CD8-positive, alpha-beta memory T cell (primary cell): Measurements from ENCODE around the gene CRYZ. TPM values are rescaled to one million over a fixed set of nuclear protein-coding genes. Genes with fewer than 3 reads are reported as not detected.

ENCODE experiments used
- CTCF ChIA-PET: fragments of 350-600 bp; sonication (Branson Sonifier 250); formaldehyde crosslinking; loops from one replicate; lab custom pipeline; 2021; ENCODE audit warnings: antibody characterized with exemption; lab: Charles Lee
- POLR2A ChIA-PET: fragments of 350-600 bp; sonication (Branson Sonifier 250); formaldehyde crosslinking; loops from one replicate; lab custom pipeline; 2021; ENCODE audit warnings: antibody characterized with exemption; lab: Charles Lee
- DNase-seq, 5 donors: peaks; one replicate each; pipeline versions ENCODE4 v3.0.0 to v3.0.0-alpha.2; 2020 to 2022; ENCODE audit warnings: mixed read lengths in 1 of 5
- H3K27ac ChIP-seq: one replicate; pipeline ENCODE4 v1.7.0; 2013; ENCODE audit warnings: low read depth, mild to moderate bottlenecking, low read length, moderate library complexity
- H3K27me3 ChIP-seq: 2 replicates; pipeline ENCODE4 v1.7.0; 2013; ENCODE audit warnings: low read length, mild to moderate bottlenecking; ENCODE audit not compliant: insufficient read depth, poor library complexity, severe bottlenecking
- H3K36me3 ChIP-seq: 2 replicates; pipeline ENCODE4 v1.7.0; 2013; ENCODE audit warnings: mild to moderate bottlenecking, low read length, moderate library complexity; ENCODE audit not compliant: insufficient read depth
- H3K4me1 ChIP-seq: 2 replicates; pipeline ENCODE4 v1.7.0; 2013; ENCODE audit warnings: mild to moderate bottlenecking, low read length, moderate library complexity; ENCODE audit not compliant: insufficient read depth
- H3K4me3 ChIP-seq: 2 replicates; pipeline ENCODE4 v1.7.0; 2013; ENCODE audit warnings: mild to moderate bottlenecking, low read length
- H3K9me3 ChIP-seq: 2 replicates; pipeline ENCODE4 v1.7.0; 2013; ENCODE audit warnings: mild to moderate bottlenecking, low read length
- H3K27ac Mint-ChIP-seq, 8 donors: one replicate each; pipeline ENCODE4 v1.8.0; 2020 to 2021; ENCODE audit warnings: mixed read lengths in 8 of 8, mild to moderate bottlenecking in 6 of 8, inconsistent platforms in 3 of 8, moderate library complexity in 3 of 8
- H3K27me3 Mint-ChIP-seq, 2 donors: one replicate each; pipeline ENCODE4 v1.8.0; 2020 to 2021; ENCODE audit warnings: mixed read lengths in 2 of 2, mild to moderate bottlenecking in 1 of 2, moderate library complexity in 1 of 2
- H3K36me3 Mint-ChIP-seq, 3 donors: one replicate each; pipeline ENCODE4 v1.8.0; 2020 to 2021; ENCODE audit warnings: mixed read lengths in 3 of 3, inconsistent platforms in 1 of 3, mild to moderate bottlenecking in 1 of 3
- H3K4me1 Mint-ChIP-seq, 3 donors: one replicate each; pipeline ENCODE4 v1.8.0; 2020 to 2021; ENCODE audit warnings: mixed read lengths in 3 of 3, inconsistent platforms in 1 of 3, mild to moderate bottlenecking in 1 of 3
- H3K4me3 Mint-ChIP-seq, 7 donors: one replicate each; pipeline ENCODE4 v1.8.0; 2020 to 2021; ENCODE audit warnings: mixed read lengths in 7 of 7, mild to moderate bottlenecking in 6 of 7, moderate library complexity in 4 of 7, inconsistent platforms in 2 of 7
- H3K9me3 Mint-ChIP-seq, 5 donors: one replicate each; pipeline ENCODE4 v1.8.0; 2020 to 2022; ENCODE audit warnings: mixed read lengths in 5 of 5, mild to moderate bottlenecking in 3 of 5, moderate library complexity in 2 of 5, inconsistent platforms in 1 of 5
- polyA plus RNA-seq: library from polyadenylated mRNA; unstranded; fragments of 300-500 nt; fragmentation: Illumina TruSeq; gene quantifications from one replicate; pipeline ENCODE4 v1.2.3, GENCODE V29; 2021
- total RNA-seq, 2 experiments: library from RNA; stranded (reverse); gene quantifications; one replicate each; pipeline ENCODE4 v1.2.3, GENCODE V29; 2021

CRYZ gene
- total and polyA plus RNA-seq, 3 experiments from 2014 or later, result 13.1 to 51.7 (median 13.7) TPM

DNA sequence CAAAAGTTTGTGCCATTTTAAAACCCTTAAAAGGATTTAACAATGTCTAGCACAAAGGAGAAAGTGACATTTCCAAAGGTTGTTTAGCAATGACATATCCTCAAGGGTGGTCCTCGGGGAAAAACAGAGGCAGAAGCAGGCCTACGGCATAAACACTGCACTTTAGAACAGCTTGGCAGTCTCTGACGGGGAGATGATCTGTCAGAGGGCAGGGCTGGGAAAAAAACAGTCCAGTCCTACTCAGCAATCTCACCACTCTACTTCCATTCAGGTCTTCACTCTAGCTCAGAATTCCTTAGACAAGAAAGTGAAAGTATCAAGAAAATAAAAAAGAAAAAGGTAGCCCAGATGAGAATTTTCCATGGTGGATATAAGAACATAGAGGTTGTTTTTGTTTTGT lies 4.1 kb downstream of the CRYZ start:
- H3K27me3 Mint-ChIP-seq, result no peaks in the 10 kb centered on the region
- Histone ChIP-seq H3K36me3 (peaks cover 4% of the 10 kb centered on the region), H3K27me3 (no peaks in the 10 kb centered on the region), H3K4me1 (peaks cover 9% of the 10 kb centered on the region), H3K9me3 (no peaks in the 10 kb centered on the region), H3K27ac (no peak overlapping the region), H3K4me3 (no peak overlapping the region)
- POLR2A ChIA-PET, result interaction anchor here (0.7 kb wide), 1 partner anchor 26 kb away, joined by 3 read pairs; no protein-coding TSS in a partner anchor
- H3K4me3 Mint-ChIP-seq, result peak overlapping the region in 1 of 7 donors; percentile 51
- peaks cover 37 to 47% (median 38%) of the 10 kb centered on the region in 3 donors for H3K4me1 Mint-ChIP-seq
- peaks cover 25 to 46% (median 28%) of the 10 kb centered on the region in 3 donors for H3K36me3 Mint-ChIP-seq
- H3K9me3 Mint-ChIP-seq, result peaks cover 0 to 13% (median 5%) of the 10 kb centered on the region in 5 donors
- DNase-seq, result no peak
- CTCF ChIA-PET, result no interaction called here
- peak overlapping the region in 3 of 8 donors; percentile 23 to 65 (median 32) for H3K27ac Mint-ChIP-seq

DNA sequence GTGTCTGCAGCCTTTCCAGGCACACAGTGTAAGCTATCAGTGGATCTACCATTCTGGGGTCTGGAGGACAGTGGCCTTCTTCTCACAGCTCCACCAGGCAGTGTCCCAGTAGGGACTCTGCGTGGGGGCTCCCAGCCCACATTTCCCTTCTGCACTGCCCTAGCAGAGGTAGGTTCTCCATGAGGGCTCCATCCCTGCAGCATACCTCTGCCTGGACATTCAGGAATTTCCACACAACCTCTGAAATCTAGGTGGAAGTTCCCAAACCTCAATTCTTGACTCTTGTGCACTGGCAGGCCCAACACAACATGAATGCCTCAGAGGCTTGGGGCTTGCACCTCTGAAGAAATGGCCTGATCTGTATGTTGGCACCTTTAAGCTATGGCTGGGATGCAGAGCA lies 6.8 kb downstream of the CRYZ start:
- no peak overlapping the region for H3K4me3 ChIP-seq
- POLR2A ChIA-PET, result no interaction called here
- H3K27ac ChIP-seq, result no peak overlapping the region
- peaks cover 22% of the 10 kb centered on the region for H3K36me3 ChIP-seq
- Mint-ChIP-seq H3K27me3 (no peaks in the 10 kb centered on the region), H3K9me3 (peaks cover 0 to 13% (median 5%) of the 10 kb centered on the region in 5 donors), H3K4me1 (peaks cover 24 to 39% (median 33%) of the 10 kb centered on the region in 3 donors), H3K27ac (no peak overlapping the region), H3K4me3 (no peak overlapping the region), H3K36me3 (peaks cover 33 to 57% (median 36%) of the 10 kb centered on the region in 3 donors)
- H3K9me3 ChIP-seq, result no peaks in the 10 kb centered on the region
- DNase-seq, result no peak
- peaks cover 2% of the 10 kb centered on the region for H3K4me1 ChIP-seq
- CTCF ChIA-PET, result no interaction called here
- H3K27me3 ChIP-seq, result no peaks in the 10 kb centered on the region

GRCh38 chr1:74717626-74718025 lies 15.2 kb downstream of the CRYZ start:
- ChIA-PET CTCF (interaction anchor here (1.3 kb wide), 1 partner anchor 16 kb away, joined by 3 read pairs; no protein-coding TSS in a partner anchor), POLR2A (no interaction called here)
- H3K36me3 Mint-ChIP-seq, result peaks cover 13 to 41% (median 17%) of the 10 kb centered on the region in 3 donors
- Histone ChIP-seq H3K4me3 (no peak overlapping the region), H3K27ac (no peak overlapping the region), H3K4me1 (no peaks in the 10 kb centered on the region), H3K27me3 (no peaks in the 10 kb centered on the region), H3K36me3 (peaks cover 32% of the 10 kb centered on the region), H3K9me3 (no peaks in the 10 kb centered on the region)
- peaks cover 0 to 8% (median 2%) of the 10 kb centered on the region in 3 donors for H3K4me1 Mint-ChIP-seq
- no peak for DNase-seq
- no peaks in the 10 kb centered on the region for H3K9me3 Mint-ChIP-seq
- H3K27ac Mint-ChIP-seq, result no peak overlapping the region
- no peak overlapping the region for H3K4me3 Mint-ChIP-seq
- H3K27me3 Mint-ChIP-seq, result no peaks in the 10 kb centered on the region

- Mint-ChIP-seq H3K36me3 (peaks cover 12 to 40% (median 13%) of the 10 kb centered on the region in 3 donors), H3K27ac (no peak overlapping the region), H3K4me1 (peaks cover 0 to 8% (median 2%) of the 10 kb centered on the region in 3 donors), H3K4me3 (no peak overlapping the region), H3K9me3 (no peaks in the 10 kb centered on the region), H3K27me3 (no peaks in the 10 kb centered on the region)
- Histone ChIP-seq H3K27ac (no peak overlapping the region), H3K4me3 (no peak overlapping the region), H3K36me3 (peaks cover 31% of the 10 kb centered on the region), H3K9me3 (no peaks in the 10 kb centered on the region), H3K27me3 (no peaks in the 10 kb centered on the region), H3K4me1 (no peaks in the 10 kb centered on the region)
- CTCF ChIA-PET, result interaction anchor here (1.3 kb wide), 1 partner anchor 17 kb away, joined by 3 read pairs; no protein-coding TSS in a partner anchor
- no peak for DNase-seq
- POLR2A ChIA-PET, result no interaction called here
These were observed 16.0 kb downstream of the CRYZ start for GRCh38 chr1:74716822-74717221.

GRCh38 chr1:74715806-74716205 lies 17.0 kb downstream of the CRYZ start:
- Histone ChIP-seq H3K4me3 (no peak overlapping the region), H3K9me3 (no peaks in the 10 kb centered on the region), H3K27ac (no peak overlapping the region), H3K4me1 (no peaks in the 10 kb centered on the region), H3K36me3 (peaks cover 21% of the 10 kb centered on the region), H3K27me3 (no peaks in the 10 kb centered on the region)
- Mint-ChIP-seq H3K4me3 (no peak overlapping the region), H3K27me3 (no peaks in the 10 kb centered on the region), H3K36me3 (peaks cover 6 to 40% (median 10%) of the 10 kb centered on the region in 3 donors), H3K9me3 (no peaks in the 10 kb centered on the region), H3K4me1 (peaks cover 0 to 4% (median 0%) of the 10 kb centered on the region in 3 donors), H3K27ac (no peak overlapping the region)
- POLR2A ChIA-PET, result no interaction called here
- DNase-seq, result no peak
- CTCF ChIA-PET, result no interaction called here

DNA sequence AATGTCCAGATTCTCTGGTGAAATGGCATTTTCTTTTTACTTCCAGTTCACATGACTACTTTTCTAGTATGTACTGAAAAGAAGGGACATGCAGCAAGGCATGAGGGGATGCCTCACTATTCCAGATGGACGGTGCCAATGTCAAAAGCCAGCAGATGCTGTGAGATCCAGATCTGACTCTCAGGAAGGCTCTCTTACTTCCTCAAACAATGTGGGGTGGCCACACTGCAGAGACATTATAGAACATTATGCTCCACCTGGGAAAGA lies 17.7 kb downstream of the CRYZ start:
- Mint-ChIP-seq H3K9me3 (no peaks in the 10 kb centered on the region), H3K4me1 (peaks cover 0 to 7% (median 0%) of the 10 kb centered on the region in 3 donors), H3K27me3 (no peaks in the 10 kb centered on the region), H3K36me3 (peaks cover 0 to 40% (median 10%) of the 10 kb centered on the region in 3 donors), H3K4me3 (no peak overlapping the region), H3K27ac (no peak overlapping the region)
- no peaks in the 10 kb centered on the region for H3K4me1 ChIP-seq
- no peaks in the 10 kb centered on the region for H3K9me3 ChIP-seq
- ChIA-PET POLR2A (no interaction called here), CTCF (no interaction called here)
- no peak for DNase-seq
- no peaks in the 10 kb centered on the region for H3K27me3 ChIP-seq
- no peak overlapping the region for H3K4me3 ChIP-seq
- no peak overlapping the region for H3K27ac ChIP-seq
- peaks cover 20% of the 10 kb centered on the region for H3K36me3 ChIP-seq

- Histone ChIP-seq H3K4me3 (no peak overlapping the region), H3K27ac (no peak overlapping the region), H3K9me3 (no peaks in the 10 kb centered on the region), H3K27me3 (no peaks in the 10 kb centered on the region), H3K4me1 (no peaks in the 10 kb centered on the region), H3K36me3 (peaks cover 22% of the 10 kb centered on the region)
- Mint-ChIP-seq H3K36me3 (peaks cover 0 to 39% (median 11%) of the 10 kb centered on the region in 3 donors), H3K4me3 (no peak overlapping the region), H3K27ac (peak overlapping the region in 1 of 8 donors; percentile 9), H3K9me3 (no peaks in the 10 kb centered on the region), H3K27me3 (no peaks in the 10 kb centered on the region), H3K4me1 (peaks cover 0 to 7% (median 0%) of the 10 kb centered on the region in 3 donors)
- CTCF ChIA-PET, result no interaction called here
- POLR2A ChIA-PET, result no interaction called here
- no peak for DNase-seq
These were observed 18.2 kb downstream of the CRYZ start for GRCh38 chr1:74714429-74715235.

GRCh38 chr1:74713849-74714248 lies 19.0 kb downstream of the CRYZ start:
- H3K4me1 Mint-ChIP-seq, result peaks cover 0 to 7% (median 0%) of the 10 kb centered on the region in 3 donors
- CTCF ChIA-PET, result no interaction called here

More at GRCh38 chr1:74713849-74714248, 19.0 kb downstream of the CRYZ start:
- Mint-ChIP-seq H3K4me3 (no peak overlapping the region), H3K9me3 (no peaks in the 10 kb centered on the region), H3K36me3 (peaks cover 0 to 46% (median 14%) of the 10 kb centered on the region in 3 donors), H3K27ac (peak overlapping the region in 1 of 8 donors; percentile 70), H3K27me3 (no peaks in the 10 kb centered on the region)
- H3K27me3 ChIP-seq, result no peaks in the 10 kb centered on the region
- H3K4me3 ChIP-seq, result no peak overlapping the region
- no peaks in the 10 kb centered on the region for H3K4me1 ChIP-seq
- no peak overlapping the region for H3K27ac ChIP-seq
- POLR2A ChIA-PET, result no interaction called here
- no peaks in the 10 kb centered on the region for H3K9me3 ChIP-seq
- H3K36me3 ChIP-seq, result peaks cover 20% of the 10 kb centered on the region
- no peak for DNase-seq
